ENCODE results near the gene ST6GALNAC2.
A peak's percentile ranks its signal among the peaks of the same experiment; 100 is the strongest.

The ST6GALNAC2 gene

GRCh38 chr17:76556765-76557367 is 28.8 kb downstream of the ST6GALNAC2 start (continued):
- TF ChIP-seq INSM2 (tag by site-specific recombination; IDR thresholded peaks at IDR 0.05) (no peak; the same call in 1 of the 2 replicates), ZNF341 (tag by site-specific recombination; IDR thresholded peaks at IDR 0.05; ENCODE audit: low read depth) (no peak), ZBTB20 (tag by site-specific recombination; IDR thresholded peaks at IDR 0.05) (peak; percentile 92), PRDM1 (tag by site-specific recombination; IDR thresholded peaks at IDR 0.05) (no peak), ZNF19 (tag by site-specific recombination; IDR thresholded peaks at IDR 0.05; ENCODE audit: low read depth) (no peak), ZNF2 (tag by site-specific recombination; IDR thresholded peaks at IDR 0.05) (0 out of 2 replicates have a peak, but pooled peaks have one; percentile 10), ZNF510 (tag by site-specific recombination; IDR thresholded peaks at IDR 0.05; ENCODE audit: insufficient replicate concordance) (no peak), BCL11A (tag by site-specific recombination; IDR thresholded peaks at IDR 0.05; ENCODE audit: low read depth) (no peak), MEIS1 (CRISPR knock-in tag; IDR thresholded peaks at IDR 0.05; ENCODE audit: borderline replicate concordance) (no peak), ZNF248 (tag by site-specific recombination; IDR thresholded peaks at IDR 0.05) (no peak), ZNF624 (tag by site-specific recombination; IDR thresholded peaks at IDR 0.05) (no peak), ZNF274 (IDR thresholded peaks at IDR 0.05; ENCODE audit: low read length) (no peak), ZNF274 (tag by site-specific recombination; IDR thresholded peaks at IDR 0.05; ENCODE audit: borderline replicate concordance) (no peak), ZNF645 (tag by site-specific recombination; IDR thresholded peaks at IDR 0.05) (no peak), ZIC2 (tag by site-specific recombination; IDR thresholded peaks at IDR 0.05) (no peak), ZNF521 (tag by site-specific recombination; IDR thresholded peaks at IDR 0.05) (no peak), GFI1B (tag by site-specific recombination; IDR thresholded peaks at IDR 0.05) (0 out of 2 replicates have a peak, but pooled peaks have one; percentile 30), TSHZ1 (tag by site-specific recombination; IDR thresholded peaks at IDR 0.05; ENCODE audit: borderline replicate concordance) (no peak), KLF7 (tag by site-specific recombination; IDR thresholded peaks at IDR 0.05; ENCODE audit: borderline replicate concordance) (no peak), ZEB2 (tag by site-specific recombination; IDR thresholded peaks at IDR 0.05) (peak; percentile 64), ZNF658 (tag by site-specific recombination; IDR thresholded peaks at IDR 0.05) (no peak), ZNF621 (tag by site-specific recombination; IDR thresholded peaks at IDR 0.05) (no peak), PBX3 (CRISPR knock-in tag; IDR thresholded peaks at IDR 0.05) (no peak), ZNF391 (tag by site-specific recombination; IDR thresholded peaks at IDR 0.05; ENCODE audit: borderline replicate concordance, low read depth) (no peak; the same call in 1 of the 2 replicates), ZNF843 (tag by site-specific recombination; IDR thresholded peaks at IDR 0.05) (no peak), ZNF513 (tag by site-specific recombination; IDR thresholded peaks at IDR 0.05) (no peak), CTCF (tag by site-specific recombination; IDR thresholded peaks at IDR 0.05) (no peak)
